Esophagus (tissue), 2 donors: ENCODE results near the gene GNGT1. TPM values are rescaled to one million over a fixed set of nuclear protein-coding genes. Genes with fewer than 3 reads are reported as not detected.

Source experiments
- H3K27ac ChIP-seq, 2 donors: one replicate each; pipeline ENCODE4 v1.5.1; 2013; ENCODE audit warnings: low read depth in 2 of 2, mild to moderate bottlenecking in 2 of 2, inconsistent platforms in 1 of 2, low read length in 1 of 2, moderate library complexity in 1 of 2
- H3K27me3 ChIP-seq, 2 donors: one replicate each; pipeline ENCODE4 v1.6.1; 2013; ENCODE audit warnings: low read length in 2 of 2, control low read depth in 1 of 2, mild to moderate bottlenecking in 1 of 2; ENCODE audit not compliant: insufficient read depth in 2 of 2, control insufficient read depth in 1 of 2
- H3K36me3 ChIP-seq, 2 donors: one replicate each; pipeline ENCODE4 v1.6.1; 2013; ENCODE audit warnings: low read length in 1 of 2; ENCODE audit not compliant: control insufficient read depth in 2 of 2, insufficient read depth in 2 of 2
- H3K4me1 ChIP-seq, 2 donors: one replicate each; pipeline ENCODE4 v1.6.1; 2013; ENCODE audit warnings: low read length in 1 of 2; ENCODE audit not compliant: control insufficient read depth in 2 of 2, insufficient read depth in 2 of 2
- H3K4me3 ChIP-seq, 2 donors: one replicate each; pipeline ENCODE4 v1.5.1; 2013; ENCODE audit warnings: low read length in 2 of 2, mild to moderate bottlenecking in 2 of 2, low read depth in 1 of 2, moderate library complexity in 1 of 2
- H3K9me3 ChIP-seq, 2 donors: one replicate each; pipeline ENCODE4 v1.6.1; 2013; ENCODE audit warnings: mild to moderate bottlenecking in 2 of 2, low read depth in 1 of 2, low read length in 1 of 2, moderate library complexity in 1 of 2; ENCODE audit not compliant: control insufficient read depth in 2 of 2, insufficient read depth in 1 of 2
- WGBS, 2 donors: extraction: QIAGEN DNeasy Blood & Tissue Kit; methylation state at CpG; one replicate each; pipeline ENCODE4 v1.1.7; 2013; 5-methylcytosine and 5-hydroxymethylcytosine counted together
- polyA plus RNA-seq, 2 donors: library from polyadenylated mRNA; stranded (reverse); fragments of 200-250 nt; gene quantifications; one replicate each; pipeline ENCODE4 v1.2.3, GENCODE V29; 2013
- donor health status: healthy with polysubstance abuse.
- donor health status: Bipolar disorder and iron deficiency.

The GNGT1 gene
- polyA plus RNA-seq, 2 donors, result not detected

DNA sequence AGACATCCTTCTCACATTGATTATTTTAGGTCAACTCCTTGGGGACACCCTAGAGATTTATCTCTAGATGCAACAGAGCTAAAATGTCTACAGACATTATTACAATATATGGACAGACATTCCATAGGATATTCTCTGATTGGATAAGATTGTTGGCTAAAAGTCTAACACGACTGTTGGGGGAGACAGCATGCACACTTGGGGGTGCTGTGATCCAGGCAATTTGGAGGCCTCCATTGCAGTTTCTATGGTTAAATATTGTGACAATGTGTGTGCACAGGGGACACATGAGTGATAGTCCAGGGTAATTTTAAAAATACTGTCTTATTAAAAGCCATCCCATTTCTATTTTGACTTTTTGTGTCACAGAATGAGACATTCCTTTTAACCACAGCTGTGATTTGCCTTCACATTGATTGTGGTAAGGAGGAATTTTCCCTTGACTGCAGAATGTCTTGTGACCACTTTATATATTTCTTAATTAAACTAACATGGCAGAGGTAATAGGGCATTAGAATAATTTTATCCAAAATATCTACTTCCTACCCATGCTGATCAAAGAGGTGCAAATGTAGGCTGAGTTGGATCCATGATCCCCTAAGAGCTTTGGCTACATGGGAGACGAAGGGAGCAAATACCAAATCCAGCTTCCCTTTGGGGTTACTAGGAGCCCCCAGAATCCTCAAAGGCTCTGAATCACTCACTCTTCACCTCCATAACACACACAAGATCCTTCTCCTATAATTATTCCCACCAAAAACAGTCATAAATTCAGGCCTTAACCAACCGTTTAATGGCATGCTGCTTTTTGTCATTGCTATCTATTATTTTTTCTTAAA is 23.1 kb upstream of the GNGT1 start:
- WGBS, 2 donors, result 78 to 84% methylated on average over 3 of the region's 3 CpGs
- no peaks in the 10 kb centered on the region for H3K36me3 ChIP-seq
- no peak overlapping the region for H3K4me3 ChIP-seq
- no peak overlapping the region for H3K27ac ChIP-seq
- no peaks in the 10 kb centered on the region for H3K27me3 ChIP-seq
- H3K4me1 ChIP-seq, result no peaks in the 10 kb centered on the region
- no peaks in the 10 kb centered on the region for H3K9me3 ChIP-seq

DNA sequence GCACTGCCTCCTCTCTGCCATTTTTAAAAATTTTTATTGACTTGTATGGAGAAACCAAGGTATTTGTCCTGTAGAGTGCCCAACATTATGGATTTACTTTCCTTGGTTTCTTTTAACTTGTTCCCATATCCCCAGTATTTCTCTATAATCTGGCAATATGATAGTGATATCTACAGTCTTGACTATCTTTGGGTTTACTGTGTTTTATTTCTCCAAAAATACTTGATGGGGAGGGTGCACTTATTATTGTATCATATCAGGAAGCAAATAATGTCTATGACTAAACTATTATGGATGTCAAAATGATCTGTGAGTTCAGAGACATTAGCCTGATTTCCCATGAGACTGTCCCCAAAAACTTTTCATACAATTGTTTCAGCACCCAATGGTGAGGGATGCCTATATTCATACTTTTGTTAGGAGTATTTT is 22.4 kb upstream of the GNGT1 start:
- Histone ChIP-seq H3K4me3 (no peak overlapping the region), H3K9me3 (no peaks in the 10 kb centered on the region), H3K36me3 (no peaks in the 10 kb centered on the region)

DNA sequence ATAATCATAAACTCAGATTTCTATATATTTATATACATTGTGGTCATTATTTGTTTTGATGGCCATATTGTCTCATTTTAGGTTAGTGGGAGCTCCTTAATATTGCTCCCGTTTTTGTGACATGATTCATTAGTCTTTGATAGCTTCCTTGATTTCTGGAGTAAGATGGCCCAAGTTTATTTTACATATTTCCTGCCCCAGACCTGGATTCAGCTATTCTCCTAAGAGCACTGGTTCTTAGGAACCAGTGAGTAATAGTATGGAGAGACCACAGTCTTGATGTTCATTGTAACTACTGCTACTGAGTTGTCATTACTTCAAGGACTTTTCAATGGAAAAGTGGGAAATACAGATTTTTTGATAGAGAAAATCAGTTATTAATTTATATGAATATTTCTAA is 21.8 kb upstream of the GNGT1 start:
- no peaks in the 10 kb centered on the region for H3K27me3 ChIP-seq
- no peaks in the 10 kb centered on the region for H3K4me1 ChIP-seq
- no peak overlapping the region for H3K27ac ChIP-seq
- no peaks in the 10 kb centered on the region for H3K36me3 ChIP-seq
- no peak overlapping the region for H3K4me3 ChIP-seq
- WGBS, 2 donors, result 65 to 71% methylated on average over 1 of the region's 1 CpG
- no peaks in the 10 kb centered on the region for H3K9me3 ChIP-seq

More for the DNA sequence above, 22.4 kb upstream of the GNGT1 start:
- H3K27ac ChIP-seq, result no peak overlapping the region
- no peaks in the 10 kb centered on the region for H3K27me3 ChIP-seq
- H3K4me1 ChIP-seq, result no peaks in the 10 kb centered on the region

DNA sequence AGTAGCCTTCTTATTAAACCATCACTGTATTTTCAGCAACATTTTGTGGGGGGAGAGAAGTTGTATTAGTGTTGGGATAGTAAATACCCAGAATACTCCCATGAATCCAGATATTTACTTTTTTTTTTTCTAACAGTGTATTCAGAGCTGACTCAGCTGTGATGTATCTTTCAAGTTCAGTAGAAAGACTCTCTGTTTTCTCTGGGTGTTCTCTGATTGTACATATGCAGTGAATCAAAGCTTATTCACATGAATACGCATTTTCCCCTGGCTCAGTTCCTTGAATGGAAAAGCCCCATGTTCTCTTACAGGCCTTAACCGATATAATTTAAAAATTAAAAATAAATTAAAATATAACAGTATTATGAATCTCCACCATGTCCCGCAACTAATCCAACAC is 17.1 kb upstream of the GNGT1 start:
- Histone ChIP-seq H3K36me3 (no peaks in the 10 kb centered on the region), H3K4me3 (no peak overlapping the region), H3K4me1 (no peaks in the 10 kb centered on the region), H3K27me3 (no peaks in the 10 kb centered on the region), H3K9me3 (no peaks in the 10 kb centered on the region), H3K27ac (no peak overlapping the region)
- WGBS, 2 donors, result 85 to 91% methylated on average over 3 of the region's 3 CpGs

DNA sequence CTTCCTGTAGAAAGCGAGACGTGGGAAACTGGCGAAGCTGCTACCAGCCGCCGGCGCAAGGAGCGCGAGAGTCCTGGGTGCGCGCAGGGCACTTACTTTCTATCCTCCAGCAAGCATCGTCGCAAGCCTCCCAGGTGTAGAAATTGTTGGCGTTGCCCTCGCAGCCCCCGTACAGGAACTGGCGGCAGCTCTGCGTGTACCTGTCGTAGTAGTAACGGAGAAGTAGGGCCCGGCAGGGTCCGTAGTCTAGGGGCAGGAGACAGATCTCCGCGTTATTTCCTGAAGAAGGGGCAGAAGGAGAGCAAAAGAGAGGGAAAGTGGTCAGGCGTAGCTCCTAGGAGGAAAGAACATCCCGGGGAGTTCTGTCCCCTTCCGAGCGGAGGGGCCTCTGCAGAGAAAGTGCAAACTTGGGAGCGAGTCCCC is 16.3 kb upstream of the GNGT1 start:
- H3K36me3 ChIP-seq, result no peaks in the 10 kb centered on the region
- no peaks in the 10 kb centered on the region for H3K27me3 ChIP-seq
- no peak overlapping the region for H3K27ac ChIP-seq
- no peaks in the 10 kb centered on the region for H3K9me3 ChIP-seq
- H3K4me1 ChIP-seq, result no peaks in the 10 kb centered on the region
- peak overlapping the region; percentile 34 to 37 for H3K4me3 ChIP-seq
- WGBS, 2 donors, result 1 to 2% methylated on average over 28 of the region's 28 CpGs

DNA sequence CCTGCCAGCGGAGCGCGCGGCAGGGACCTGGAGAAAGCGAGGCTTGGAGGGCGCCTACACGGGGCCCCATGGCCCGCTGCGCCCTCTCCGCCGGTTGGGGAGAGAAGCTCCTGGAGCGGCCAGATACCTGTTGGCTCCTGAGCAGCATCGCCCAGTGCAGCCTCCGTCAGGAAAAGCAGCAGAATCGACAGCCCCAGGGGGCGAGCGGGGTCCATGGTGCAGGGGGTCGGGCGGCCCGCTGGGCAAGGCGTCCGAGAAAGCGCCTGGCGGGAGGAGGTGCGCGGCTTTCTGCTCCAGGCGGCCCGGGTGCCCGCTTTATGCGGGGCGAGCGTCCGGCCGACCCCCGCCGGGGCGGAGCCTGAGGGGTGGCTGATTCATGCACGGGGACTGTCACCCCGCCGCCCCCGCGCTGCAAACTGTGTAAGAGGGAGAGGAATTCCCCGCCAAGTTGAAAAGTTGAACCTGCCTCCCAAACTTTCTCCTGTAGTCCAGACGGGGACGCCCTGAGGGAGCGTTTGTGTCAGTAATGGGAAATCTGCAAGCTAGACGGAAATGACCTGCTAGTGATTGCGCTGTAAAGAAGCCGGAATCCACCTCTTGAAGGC is 15.8 kb upstream of the GNGT1 start, which contains the start of gene TFPI2:
TFPI2 (minus strand) TSS at position 290 of the 605 bp plus-strand sequence; CDS start at position 215, 75 bp downstream.
- no peaks in the 10 kb centered on the region for H3K4me1 ChIP-seq
- 1% methylated on average over 49 of the region's 49 CpGs for WGBS, 2 donors
- no peak within 1 kb of the TSS for H3K27ac ChIP-seq
- peak within 1 kb of the TSS; percentile 34 to 37 for H3K4me3 ChIP-seq
- no peaks in the 10 kb centered on the region for H3K36me3 ChIP-seq
- H3K9me3 ChIP-seq, result no peaks in the 10 kb centered on the region
- H3K27me3 ChIP-seq, result no peaks in the 10 kb centered on the region

DNA sequence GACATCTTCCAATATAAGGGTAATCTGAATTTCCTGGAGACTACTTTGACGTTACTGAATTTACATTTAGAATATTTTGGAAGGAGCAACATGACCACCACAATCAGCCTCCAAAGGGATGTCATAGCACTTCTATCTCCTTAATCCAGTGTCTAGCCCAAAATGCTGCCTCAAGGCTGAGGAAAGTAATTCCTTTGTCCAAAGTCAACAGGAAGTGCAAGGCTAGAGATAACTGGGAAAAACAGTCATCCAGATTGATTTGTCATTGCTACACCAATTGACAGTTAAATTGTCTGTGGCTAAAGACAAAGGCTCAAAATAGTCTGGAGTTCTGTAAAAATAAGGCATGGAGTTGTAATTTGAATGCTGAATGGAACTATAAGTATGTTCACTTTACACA is 11.9 kb upstream of the GNGT1 start:
- no peak overlapping the region for H3K27ac ChIP-seq
- H3K4me3 ChIP-seq, result no peak overlapping the region
- 74 to 77% methylated on average over 1 of the region's 1 CpG for WGBS, 2 donors
- no peaks in the 10 kb centered on the region for H3K27me3 ChIP-seq
- no peaks in the 10 kb centered on the region for H3K9me3 ChIP-seq
- H3K4me1 ChIP-seq, result no peaks in the 10 kb centered on the region
- no peaks in the 10 kb centered on the region for H3K36me3 ChIP-seq

DNA sequence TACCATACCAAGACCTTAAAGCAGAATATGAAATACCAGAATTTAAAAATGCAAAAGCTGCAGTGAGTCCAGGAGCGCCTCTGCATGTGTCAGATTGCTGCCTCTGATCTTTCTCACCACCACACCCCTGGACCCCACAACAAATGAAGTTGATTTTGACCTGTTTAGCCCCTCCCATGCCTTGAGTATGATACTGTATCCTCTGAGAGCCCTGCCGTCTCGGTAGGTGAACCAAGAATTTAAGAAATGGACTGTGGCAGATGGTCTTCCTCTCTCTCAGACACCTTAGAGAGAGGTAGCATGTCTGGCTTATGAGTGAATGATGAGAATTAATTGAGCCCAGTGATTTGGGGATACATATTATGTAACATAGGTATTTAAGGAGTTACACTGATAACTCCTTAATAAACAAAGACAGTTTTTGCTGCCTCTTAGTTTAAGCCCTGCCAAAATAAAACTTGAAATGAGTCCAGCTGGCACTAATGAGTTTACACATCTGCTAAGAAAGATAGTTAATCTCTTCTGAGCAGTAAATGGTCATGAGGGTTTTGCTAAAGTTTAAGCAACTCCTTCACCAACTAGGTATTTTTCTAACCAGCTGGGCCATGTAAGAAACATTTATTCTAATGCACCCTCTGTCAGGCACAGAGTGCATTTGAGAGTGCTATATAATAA is 11.3 kb upstream of the GNGT1 start:
- Histone ChIP-seq H3K4me3 (no peak overlapping the region), H3K4me1 (no peaks in the 10 kb centered on the region), H3K36me3 (no peaks in the 10 kb centered on the region), H3K27me3 (no peaks in the 10 kb centered on the region), H3K27ac (no peak overlapping the region), H3K9me3 (no peaks in the 10 kb centered on the region)
- WGBS, 2 donors, result 46 to 57% methylated on average over 3 of the region's 3 CpGs

DNA sequence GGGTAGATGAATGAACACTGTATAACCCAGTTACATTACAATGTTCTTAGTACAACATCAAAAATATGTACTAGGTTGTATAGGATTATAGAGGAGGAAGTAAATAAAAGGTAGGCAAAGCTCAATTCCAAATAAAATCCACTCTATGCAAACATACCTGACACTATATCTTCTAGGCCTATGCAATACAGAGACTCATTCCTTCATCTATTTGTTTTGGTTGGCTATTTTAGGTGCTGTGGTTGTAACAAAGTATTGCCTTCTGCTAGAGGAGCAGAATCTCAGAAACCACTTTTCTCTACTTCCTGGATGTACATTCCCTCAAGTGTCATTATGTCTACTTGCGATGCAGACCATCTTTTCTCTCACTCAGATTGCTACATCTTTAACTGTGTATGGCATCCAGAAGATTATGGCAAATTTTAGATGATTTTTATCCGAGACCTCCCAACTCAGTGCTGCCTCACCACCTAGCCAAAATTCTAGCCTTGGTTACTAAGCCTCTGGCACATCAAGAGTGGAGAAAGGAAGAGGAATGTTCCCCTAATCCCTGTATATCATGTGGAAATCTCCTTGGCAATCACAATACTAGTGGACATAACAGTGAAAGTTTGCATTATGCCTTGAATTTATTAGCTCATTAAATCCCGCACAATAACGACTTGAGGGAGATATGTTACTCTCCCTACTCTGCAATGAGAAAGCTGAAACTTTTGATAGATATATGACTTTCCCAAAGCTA is 10.3 kb upstream of the GNGT1 start:
- H3K36me3 ChIP-seq, result no peaks in the 10 kb centered on the region
- 73 to 77% methylated on average over 4 of the region's 4 CpGs for WGBS, 2 donors
- H3K4me1 ChIP-seq, result no peaks in the 10 kb centered on the region
- no peak overlapping the region for H3K4me3 ChIP-seq
- no peaks in the 10 kb centered on the region for H3K9me3 ChIP-seq
- no peak overlapping the region for H3K27ac ChIP-seq
- H3K27me3 ChIP-seq, result no peaks in the 10 kb centered on the region
